Transverse colon (tissue), 4 donors: ENCODE data around the gene SORCS3. TPM values are rescaled to one million over a fixed set of nuclear protein-coding genes. Genes with fewer than 3 reads are reported as not detected.

Experiments
- DNase-seq: peaks from one replicate; pipeline ENCODE4 v3.0.0-alpha.2; 2019
- H3K27ac ChIP-seq, 4 donors: fragments of 200-600 bp; sonication (generic); 2 replicates each; pipeline ENCODE4 v1.5.1; 2016 to 2018; ENCODE audit warnings: inconsistent platforms in 4 of 4
- H3K27me3 ChIP-seq: fragments of 200-600 bp; sonication (generic); 2 replicates; pipeline ENCODE4 v1.5.1; 2017; ENCODE audit warnings: inconsistent platforms
- H3K36me3 ChIP-seq, 4 donors: fragments of 200-600 bp; sonication (generic); 2 replicates each; pipeline ENCODE4 v1.5.1; 2017 to 2019; ENCODE audit warnings: inconsistent platforms in 4 of 4
- H3K4me1 ChIP-seq, 4 donors: fragments of 200-600 bp; sonication (generic); 2 replicates each; pipeline ENCODE4 v1.5.1; 2017 to 2020; ENCODE audit warnings: inconsistent platforms in 4 of 4
- H3K4me3 ChIP-seq, 4 donors: fragments of 200-600 bp; sonication (generic); 1 replicate in 1 of 4; 2 replicates in 3 of 4; pipeline versions ENCODE4 v1.5.1 to v1.6.1; 2017 to 2019; ENCODE audit warnings: inconsistent platforms in 4 of 4
- H3K9me3 ChIP-seq, 2 donors: fragments of 200-600 bp; sonication (generic); 2 replicates each; pipeline ENCODE4 v1.5.1; 2017 to 2019; ENCODE audit warnings: inconsistent platforms in 2 of 2
- CTCF ChIP-seq, 5 experiments: fragments of 200-600 bp in 3 of 5; fragments of 450-650 bp in 2 of 5; sonication (generic) in 3 of 5; IDR thresholded peaks; 1 replicate in 2 of 5; 2 replicates in 3 of 5; pipeline ENCODE4 v1.5.1; 2016 to 2017; ENCODE audit warnings: antibody characterized with exemption in 5 of 5, inconsistent platforms in 3 of 5, mild to moderate bottlenecking in 2 of 5, moderate library complexity in 1 of 5
- EP300 ChIP-seq: sonication (generic); formaldehyde crosslinking; IDR thresholded peaks from one replicate; pipeline ENCODE4 v1.6.1; 2017; ENCODE audit warnings: antibody characterized with exemption, low read depth
- POLR2A ChIP-seq: fragments of 450-650 bp; IDR thresholded peaks from one replicate; pipeline ENCODE4 v1.6.1; 2016; ENCODE audit warnings: antibody characterized with exemption, mild to moderate bottlenecking, moderate library complexity
- POLR2AphosphoS5 ChIP-seq, 3 donors: sonication (generic); formaldehyde crosslinking; IDR thresholded peaks; one replicate each; pipeline ENCODE4 v1.6.1; 2016; ENCODE audit warnings: antibody characterized with exemption in 3 of 3
- WGBS, 2 donors: methylation state at CpG; one replicate each; pipeline ENCODE4 v1.1.5; 2018; ENCODE audit warnings: low coverage in 1 of 2; 5-methylcytosine and 5-hydroxymethylcytosine counted together
- in situ Hi-C, 4 donors: fragments of 200-750 bp; cut with MboI; loops; one replicate each; pipeline versions ENCODE4 v1.15.0 to v1.15.1; 2017; ENCODE audit warnings: low sequenced_read_pairs in 3 of 4, low pct_ligation_motif_present in 1 of 4, low pct_unique_long_range_greater_than_20kb in 1 of 4
- intact Hi-C: fragments of 100-400 bp; cut with DNase I; formaldehyde crosslinking; loops from one replicate; pipeline ENCODE4 v1.15.1; 2023; ENCODE audit warnings: low total_unique reads
- total RNA-seq, 4 donors: library from RNA; depleted of rRNA; stranded (reverse); fragments of >200 nt; gene quantifications; one replicate each; pipeline ENCODE4 v1.1.0, GENCODE V29; 2016

SORCS3 gene
- total RNA-seq, 4 donors from 2014 or later = 0.14 to 0.32 TPM; not detected in 2

GRCh38 chr10:104779701-104780100 is 138.6 kb downstream of the SORCS3 start:
- no peak for TF ChIP-seq POLR2A
- TF ChIP-seq POLR2AphosphoS5 (IDR thresholded peaks at IDR 0.05) = no peak
- TF ChIP-seq EP300 = no peak
- no peak for TF ChIP-seq CTCF (IDR thresholded peaks at IDR 0.05)
- H3K27ac ChIP-seq = no peak overlapping the region
- no peaks in the 10 kb centered on the region for H3K36me3 ChIP-seq
- no peaks in the 10 kb centered on the region for H3K27me3 ChIP-seq
- no peaks in the 10 kb centered on the region for H3K9me3 ChIP-seq
- no peak for DNase-seq
- in situ Hi-C loops (no loop called here), intact Hi-C loops (loop anchor here (5.0 kb wide), 1 partner anchor 333 kb away; no protein-coding TSS in a partner anchor)
- WGBS, 2 donors = 75 to 84% methylated on average over 5 to 14 of the region's 14 CpGs
- H3K4me1 ChIP-seq = no peaks in the 10 kb centered on the region
- no peak overlapping the region for H3K4me3 ChIP-seq

GRCh38 chr10:104780165-104780564 is 139.1 kb downstream of the SORCS3 start:
- 74 to 76% methylated on average over 5 of the region's 5 CpGs for WGBS, 2 donors
- no peaks in the 10 kb centered on the region for H3K9me3 ChIP-seq
- H3K27ac ChIP-seq = no peak overlapping the region
- no peaks in the 10 kb centered on the region for H3K36me3 ChIP-seq
- no peak overlapping the region for H3K4me3 ChIP-seq
- DNase-seq = no peak
- TF ChIP-seq CTCF (IDR thresholded peaks at IDR 0.05) (no peak), POLR2AphosphoS5 (IDR thresholded peaks at IDR 0.05) (no peak), EP300 (no peak), POLR2A (no peak)
- in situ Hi-C loops (no loop called here), intact Hi-C loops (loop anchor here (5.0 kb wide), 1 partner anchor 332 kb away; no protein-coding TSS in a partner anchor)
- H3K27me3 ChIP-seq = no peaks in the 10 kb centered on the region
- H3K4me1 ChIP-seq = no peaks in the 10 kb centered on the region

GRCh38 chr10:104780946-104781595 is 140.0 kb downstream of the SORCS3 start:
- no peak for DNase-seq
- Histone ChIP-seq H3K9me3 (no peaks in the 10 kb centered on the region), H3K27me3 (no peaks in the 10 kb centered on the region), H3K4me3 (no peak overlapping the region), H3K4me1 (no peaks in the 10 kb centered on the region), H3K27ac (no peak overlapping the region), H3K36me3 (no peaks in the 10 kb centered on the region)
- in situ Hi-C loops = no loop called here
- intact Hi-C loops = loop anchor here (5.0 kb wide), 1 partner anchor 331 kb away; no protein-coding TSS in a partner anchor
- WGBS, 2 donors = 41 to 50% methylated on average over 1 of the region's 1 CpG
- TF ChIP-seq POLR2AphosphoS5 (IDR thresholded peaks at IDR 0.05) (no peak), CTCF (IDR thresholded peaks at IDR 0.05) (no peak)

GRCh38 chr10:104784452-104784851 is 143.4 kb downstream of the SORCS3 start:
- Histone ChIP-seq H3K36me3 (no peaks in the 10 kb centered on the region), H3K9me3 (no peaks in the 10 kb centered on the region), H3K27me3 (no peaks in the 10 kb centered on the region), H3K27ac (no peak overlapping the region), H3K4me1 (no peaks in the 10 kb centered on the region), H3K4me3 (no peak overlapping the region)
- 68 to 92% methylated on average over 2 of the region's 2 CpGs for WGBS, 2 donors
- in situ Hi-C loops (no loop called here), intact Hi-C loops (loop anchor here (5.0 kb wide), 1 partner anchor 328 kb away; no protein-coding TSS in a partner anchor)
- TF ChIP-seq CTCF (IDR thresholded peaks at IDR 0.05) (no peak), EP300 (no peak), POLR2A (no peak), POLR2AphosphoS5 (IDR thresholded peaks at IDR 0.05) (no peak)
- DNase-seq = no peak
